ENCODE measurements around the gene RUSC1.

DNA sequence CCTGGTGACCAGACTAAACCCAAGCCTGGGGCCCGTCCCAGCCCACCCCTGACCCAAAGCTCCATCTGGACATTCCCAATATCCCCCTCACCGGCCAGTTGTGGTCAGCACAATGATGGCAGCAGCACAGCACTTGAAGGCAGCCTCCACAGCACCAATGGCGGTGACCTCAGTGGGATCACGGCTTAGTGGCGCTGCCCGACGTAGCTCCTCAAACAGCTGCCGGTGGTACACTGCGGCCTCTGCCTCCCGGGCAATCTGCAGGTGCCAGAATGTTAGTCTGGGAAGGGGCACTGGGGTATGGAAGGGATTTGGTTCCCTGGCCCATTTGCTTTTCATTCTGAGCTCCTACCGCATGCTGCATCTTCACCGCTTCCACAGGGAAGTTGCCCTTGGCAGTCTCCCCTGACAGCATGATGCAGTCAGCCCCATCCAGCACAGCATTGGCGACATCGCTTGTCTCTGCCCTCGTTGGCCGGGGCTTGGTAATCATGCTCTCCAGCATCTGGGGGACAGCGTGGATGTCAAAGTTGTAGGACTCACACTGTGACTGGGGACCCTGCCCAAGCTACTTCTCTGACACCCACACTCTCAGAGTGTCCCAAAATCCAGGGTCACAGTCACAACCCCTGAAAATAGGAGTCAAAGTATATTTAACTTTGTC is 27.5 kb upstream of the RUSC1 start:
- TF ChIP-seq, protein P1, sequence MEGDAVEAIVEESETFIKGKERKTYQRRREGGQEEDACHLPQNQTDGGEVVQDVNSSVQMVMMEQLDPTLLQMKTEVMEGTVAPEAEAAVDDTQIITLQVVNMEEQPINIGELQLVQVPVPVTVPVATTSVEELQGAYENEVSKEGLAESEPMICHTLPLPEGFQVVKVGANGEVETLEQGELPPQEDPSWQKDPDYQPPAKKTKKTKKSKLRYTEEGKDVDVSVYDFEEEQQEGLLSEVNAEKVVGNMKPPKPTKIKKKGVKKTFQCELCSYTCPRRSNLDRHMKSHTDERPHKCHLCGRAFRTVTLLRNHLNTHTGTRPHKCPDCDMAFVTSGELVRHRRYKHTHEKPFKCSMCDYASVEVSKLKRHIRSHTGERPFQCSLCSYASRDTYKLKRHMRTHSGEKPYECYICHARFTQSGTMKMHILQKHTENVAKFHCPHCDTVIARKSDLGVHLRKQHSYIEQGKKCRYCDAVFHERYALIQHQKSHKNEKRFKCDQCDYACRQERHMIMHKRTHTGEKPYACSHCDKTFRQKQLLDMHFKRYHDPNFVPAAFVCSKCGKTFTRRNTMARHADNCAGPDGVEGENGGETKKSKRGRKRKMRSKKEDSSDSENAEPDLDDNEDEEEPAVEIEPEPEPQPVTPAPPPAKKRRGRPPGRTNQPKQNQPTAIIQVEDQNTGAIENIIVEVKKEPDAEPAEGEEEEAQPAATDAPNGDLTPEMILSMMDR (IDR thresholded peaks at IDR 0.05; ENCODE audit: insufficient read depth, low read length, poor library complexity, severe bottlenecking): no peak
- no peak for TF ChIP-seq EZH2phosphoT487 (conservative IDR thresholded peaks at IDR 0.05; ENCODE audit: low read length)

Measured in SU-DHL-6 (cell line).